ENCODE results near the gene MALRD1.

DNA sequence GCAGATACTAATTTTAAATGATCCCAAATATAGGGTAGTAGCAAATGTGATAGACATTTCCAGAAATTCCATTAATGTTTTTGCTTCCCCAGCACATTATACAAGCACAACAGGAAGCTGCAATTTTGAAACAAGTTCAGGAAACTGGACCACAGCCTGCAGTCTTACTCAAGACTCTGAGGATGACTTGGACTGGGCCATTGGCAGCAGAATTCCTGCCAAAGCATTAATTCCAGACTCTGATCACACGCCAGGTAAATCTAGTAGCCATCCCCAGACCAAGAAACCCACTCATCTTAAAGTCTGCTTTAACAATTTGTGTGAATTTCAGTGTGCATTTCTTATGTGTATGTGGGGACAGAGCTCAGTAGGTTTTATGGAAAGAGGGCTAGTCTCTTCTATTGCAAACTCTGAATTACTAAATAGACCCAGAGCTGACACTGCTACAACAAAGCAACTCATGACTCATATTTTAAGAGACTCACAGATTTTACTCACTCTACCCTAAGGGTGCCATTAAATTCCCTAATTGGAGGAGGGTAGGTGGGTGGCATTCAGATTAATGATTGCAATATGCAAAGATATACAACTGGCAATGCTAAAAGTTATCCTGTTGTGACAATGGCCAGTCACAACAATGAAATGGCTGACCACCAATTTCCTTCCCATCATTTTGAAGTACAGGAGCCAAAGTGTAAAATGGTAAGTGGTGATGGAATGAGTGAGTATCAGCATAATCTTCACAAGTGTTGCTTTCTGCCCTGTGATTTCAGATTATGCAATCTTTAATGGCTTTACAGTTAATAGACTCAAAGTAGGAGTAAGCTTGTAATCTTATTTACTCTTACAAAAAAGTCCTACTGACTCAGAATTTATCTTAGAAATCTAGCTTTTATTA, 450.0 kb downstream of the MALRD1 start:
- TF ChIP-seq, protein P1, sequence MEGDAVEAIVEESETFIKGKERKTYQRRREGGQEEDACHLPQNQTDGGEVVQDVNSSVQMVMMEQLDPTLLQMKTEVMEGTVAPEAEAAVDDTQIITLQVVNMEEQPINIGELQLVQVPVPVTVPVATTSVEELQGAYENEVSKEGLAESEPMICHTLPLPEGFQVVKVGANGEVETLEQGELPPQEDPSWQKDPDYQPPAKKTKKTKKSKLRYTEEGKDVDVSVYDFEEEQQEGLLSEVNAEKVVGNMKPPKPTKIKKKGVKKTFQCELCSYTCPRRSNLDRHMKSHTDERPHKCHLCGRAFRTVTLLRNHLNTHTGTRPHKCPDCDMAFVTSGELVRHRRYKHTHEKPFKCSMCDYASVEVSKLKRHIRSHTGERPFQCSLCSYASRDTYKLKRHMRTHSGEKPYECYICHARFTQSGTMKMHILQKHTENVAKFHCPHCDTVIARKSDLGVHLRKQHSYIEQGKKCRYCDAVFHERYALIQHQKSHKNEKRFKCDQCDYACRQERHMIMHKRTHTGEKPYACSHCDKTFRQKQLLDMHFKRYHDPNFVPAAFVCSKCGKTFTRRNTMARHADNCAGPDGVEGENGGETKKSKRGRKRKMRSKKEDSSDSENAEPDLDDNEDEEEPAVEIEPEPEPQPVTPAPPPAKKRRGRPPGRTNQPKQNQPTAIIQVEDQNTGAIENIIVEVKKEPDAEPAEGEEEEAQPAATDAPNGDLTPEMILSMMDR (IDR thresholded peaks at IDR 0.05; ENCODE audit: control extremely low read depth in 1 of 3, insufficient read depth in 1 of 3, low read depth in 1 of 3, low read length in 3 of 3): no peak
- TF ChIP-seq, protein P2, sequence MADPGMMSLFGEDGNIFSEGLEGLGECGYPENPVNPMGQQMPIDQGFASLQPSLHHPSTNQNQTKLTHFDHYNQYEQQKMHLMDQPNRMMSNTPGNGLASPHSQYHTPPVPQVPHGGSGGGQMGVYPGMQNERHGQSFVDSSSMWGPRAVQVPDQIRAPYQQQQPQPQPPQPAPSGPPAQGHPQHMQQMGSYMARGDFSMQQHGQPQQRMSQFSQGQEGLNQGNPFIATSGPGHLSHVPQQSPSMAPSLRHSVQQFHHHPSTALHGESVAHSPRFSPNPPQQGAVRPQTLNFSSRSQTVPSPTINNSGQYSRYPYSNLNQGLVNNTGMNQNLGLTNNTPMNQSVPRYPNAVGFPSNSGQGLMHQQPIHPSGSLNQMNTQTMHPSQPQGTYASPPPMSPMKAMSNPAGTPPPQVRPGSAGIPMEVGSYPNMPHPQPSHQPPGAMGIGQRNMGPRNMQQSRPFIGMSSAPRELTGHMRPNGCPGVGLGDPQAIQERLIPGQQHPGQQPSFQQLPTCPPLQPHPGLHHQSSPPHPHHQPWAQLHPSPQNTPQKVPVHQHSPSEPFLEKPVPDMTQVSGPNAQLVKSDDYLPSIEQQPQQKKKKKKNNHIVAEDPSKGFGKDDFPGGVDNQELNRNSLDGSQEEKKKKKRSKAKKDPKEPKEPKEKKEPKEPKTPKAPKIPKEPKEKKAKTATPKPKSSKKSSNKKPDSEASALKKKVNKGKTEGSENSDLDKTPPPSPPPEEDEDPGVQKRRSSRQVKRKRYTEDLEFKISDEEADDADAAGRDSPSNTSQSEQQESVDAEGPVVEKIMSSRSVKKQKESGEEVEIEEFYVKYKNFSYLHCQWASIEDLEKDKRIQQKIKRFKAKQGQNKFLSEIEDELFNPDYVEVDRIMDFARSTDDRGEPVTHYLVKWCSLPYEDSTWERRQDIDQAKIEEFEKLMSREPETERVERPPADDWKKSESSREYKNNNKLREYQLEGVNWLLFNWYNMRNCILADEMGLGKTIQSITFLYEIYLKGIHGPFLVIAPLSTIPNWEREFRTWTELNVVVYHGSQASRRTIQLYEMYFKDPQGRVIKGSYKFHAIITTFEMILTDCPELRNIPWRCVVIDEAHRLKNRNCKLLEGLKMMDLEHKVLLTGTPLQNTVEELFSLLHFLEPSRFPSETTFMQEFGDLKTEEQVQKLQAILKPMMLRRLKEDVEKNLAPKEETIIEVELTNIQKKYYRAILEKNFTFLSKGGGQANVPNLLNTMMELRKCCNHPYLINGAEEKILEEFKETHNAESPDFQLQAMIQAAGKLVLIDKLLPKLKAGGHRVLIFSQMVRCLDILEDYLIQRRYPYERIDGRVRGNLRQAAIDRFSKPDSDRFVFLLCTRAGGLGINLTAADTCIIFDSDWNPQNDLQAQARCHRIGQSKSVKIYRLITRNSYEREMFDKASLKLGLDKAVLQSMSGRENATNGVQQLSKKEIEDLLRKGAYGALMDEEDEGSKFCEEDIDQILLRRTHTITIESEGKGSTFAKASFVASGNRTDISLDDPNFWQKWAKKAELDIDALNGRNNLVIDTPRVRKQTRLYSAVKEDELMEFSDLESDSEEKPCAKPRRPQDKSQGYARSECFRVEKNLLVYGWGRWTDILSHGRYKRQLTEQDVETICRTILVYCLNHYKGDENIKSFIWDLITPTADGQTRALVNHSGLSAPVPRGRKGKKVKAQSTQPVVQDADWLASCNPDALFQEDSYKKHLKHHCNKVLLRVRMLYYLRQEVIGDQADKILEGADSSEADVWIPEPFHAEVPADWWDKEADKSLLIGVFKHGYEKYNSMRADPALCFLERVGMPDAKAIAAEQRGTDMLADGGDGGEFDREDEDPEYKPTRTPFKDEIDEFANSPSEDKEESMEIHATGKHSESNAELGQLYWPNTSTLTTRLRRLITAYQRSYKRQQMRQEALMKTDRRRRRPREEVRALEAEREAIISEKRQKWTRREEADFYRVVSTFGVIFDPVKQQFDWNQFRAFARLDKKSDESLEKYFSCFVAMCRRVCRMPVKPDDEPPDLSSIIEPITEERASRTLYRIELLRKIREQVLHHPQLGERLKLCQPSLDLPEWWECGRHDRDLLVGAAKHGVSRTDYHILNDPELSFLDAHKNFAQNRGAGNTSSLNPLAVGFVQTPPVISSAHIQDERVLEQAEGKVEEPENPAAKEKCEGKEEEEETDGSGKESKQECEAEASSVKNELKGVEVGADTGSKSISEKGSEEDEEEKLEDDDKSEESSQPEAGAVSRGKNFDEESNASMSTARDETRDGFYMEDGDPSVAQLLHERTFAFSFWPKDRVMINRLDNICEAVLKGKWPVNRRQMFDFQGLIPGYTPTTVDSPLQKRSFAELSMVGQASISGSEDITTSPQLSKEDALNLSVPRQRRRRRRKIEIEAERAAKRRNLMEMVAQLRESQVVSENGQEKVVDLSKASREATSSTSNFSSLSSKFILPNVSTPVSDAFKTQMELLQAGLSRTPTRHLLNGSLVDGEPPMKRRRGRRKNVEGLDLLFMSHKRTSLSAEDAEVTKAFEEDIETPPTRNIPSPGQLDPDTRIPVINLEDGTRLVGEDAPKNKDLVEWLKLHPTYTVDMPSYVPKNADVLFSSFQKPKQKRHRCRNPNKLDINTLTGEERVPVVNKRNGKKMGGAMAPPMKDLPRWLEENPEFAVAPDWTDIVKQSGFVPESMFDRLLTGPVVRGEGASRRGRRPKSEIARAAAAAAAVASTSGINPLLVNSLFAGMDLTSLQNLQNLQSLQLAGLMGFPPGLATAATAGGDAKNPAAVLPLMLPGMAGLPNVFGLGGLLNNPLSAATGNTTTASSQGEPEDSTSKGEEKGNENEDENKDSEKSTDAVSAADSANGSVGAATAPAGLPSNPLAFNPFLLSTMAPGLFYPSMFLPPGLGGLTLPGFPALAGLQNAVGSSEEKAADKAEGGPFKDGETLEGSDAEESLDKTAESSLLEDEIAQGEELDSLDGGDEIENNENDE (IDR thresholded peaks at IDR 0.05; ENCODE audit: insufficient replicate concordance, low read length): no peak
- no peak for TF ChIP-seq TAF1 (IDR thresholded peaks at IDR 0.05; ENCODE audit: low read depth, low read length)
- TF ChIP-seq SP2 (IDR thresholded peaks at IDR 0.05; ENCODE audit: low read length): no peak
- no peak for TF ChIP-seq EP300 (IDR thresholded peaks at IDR 0.05; ENCODE audit: borderline replicate concordance in 1 of 2, low read depth in 2 of 2, low read length in 2 of 2)
- no peak for TF ChIP-seq RFX5 (IDR thresholded peaks at IDR 0.05; ENCODE audit: borderline replicate concordance, low read depth, low read length)
